ENCODE results near the gene TCERG1L.

GRCh38 chr10:131274133-131274880 is 37.2 kb downstream of the TCERG1L start:
- TF ChIP-seq POLR2A (IDR thresholded peaks at IDR 0.05) (no peak), CTCF (IDR thresholded peaks at IDR 0.05) (no peak)
